GM23338 (cell line): ENCODE measurements around the gene CTBP2.

Source experiments
- CREB1 ChIP-seq: fragments of 250-450 bp; sonication (Bioruptor Pico); IDR thresholded peaks from 2 replicates; pipeline ENCODE4 v1.5.0; 2020; ENCODE audit warnings: low read depth, mild to moderate bottlenecking, moderate library complexity
- CTCF ChIP-seq, 2 experiments: fragments of 200-600 bp in 1 of 2; sonication (generic) in 1 of 2; conservative IDR thresholded peaks; 2 replicates each; pipeline versions ENCODE4 v1.5.1 to v1.6.1; 2016 to 2017; ENCODE audit warnings: antibody characterized with exemption in 2 of 2, low read depth in 2 of 2, mild to moderate bottlenecking in 2 of 2, moderate library complexity in 1 of 2
- ETS1 ChIP-seq: IDR thresholded peaks from 2 replicates; pipeline ENCODE4 v1.6.1; 2016; ENCODE audit warnings: antibody characterized with exemption
- EZH2 ChIP-seq: fragments of 200-600 bp; sonication (generic); IDR thresholded peaks from one replicate; pipeline ENCODE4 v1.8.0; 2017; ENCODE audit warnings: antibody characterized with exemption, mild to moderate bottlenecking, low read depth; ENCODE audit not compliant: unreplicated experiment
- EZH2phosphoT487 ChIP-seq: fragments of 200-600 bp; sonication (generic); IDR thresholded peaks from one replicate; pipeline ENCODE4 v1.8.1; 2018; ENCODE audit warnings: antibody characterized with exemption; ENCODE audit not compliant: unreplicated experiment
- JUNB ChIP-seq: IDR thresholded peaks from one replicate; pipeline ENCODE4 v1.6.1; 2016; ENCODE audit warnings: antibody characterized with exemption; ENCODE audit not compliant: unreplicated experiment
- POLR2AphosphoS5 ChIP-seq: IDR thresholded peaks from 2 replicates; pipeline ENCODE4 v1.6.1; 2016; ENCODE audit warnings: antibody characterized with exemption, low read depth
- REST ChIP-seq: IDR thresholded peaks from one replicate; pipeline ENCODE4 v1.6.1; 2018; ENCODE audit warnings: antibody characterized with exemption; ENCODE audit not compliant: unreplicated experiment
- STAT1 ChIP-seq: IDR thresholded peaks from one replicate; pipeline ENCODE4 v1.6.1; 2016; ENCODE audit warnings: antibody characterized with exemption; ENCODE audit not compliant: unreplicated experiment
- ZNF331 ChIP-seq: fragments of 250-450 bp; sonication (Bioruptor Pico); IDR thresholded peaks from 2 replicates; pipeline ENCODE4 v1.5.0; 2020; ENCODE audit warnings: low read depth, mild to moderate bottlenecking, moderate library complexity

- TF ChIP-seq CTCF (conservative IDR thresholded peaks at IDR 0.05; ENCODE audit: low read depth in 2 of 2) (no peak), REST (no peak), EZH2 (no peak), EZH2phosphoT487 (no peak), POLR2AphosphoS5 (no peak), CREB1 (no peak), JUNB (no peak), ZNF331 (CRISPR knock-in tag) (no peak), ETS1 (no peak), STAT1 (no peak)
These were observed 223.6 kb downstream of the CTBP2 start for GRCh38 chr10:124936813-124937212.
